Heart right ventricle (tissue), 16 donors: ENCODE measurements around the gene ANKRD33B. TPM values are rescaled to one million over a fixed set of nuclear protein-coding genes. Genes with fewer than 3 reads are reported as not detected.

Experiments used
- ATAC-seq, 8 donors: fragments of 200-7000 bp; cut with Tn5 transposase; one replicate each; pipeline ENCODE4 v1.9.1; 2020; ENCODE audit warnings: mild to moderate bottlenecking in 8 of 8, moderate library complexity in 8 of 8, moderate number of reproducible peaks in 1 of 8
- DNase-seq, 2 donors: peaks; one replicate each; pipeline ENCODE4 v3.0.0-alpha.2; 2020
- H3K27ac ChIP-seq, 10 donors: fragments of 200-600 bp; sonication (generic) in 2 of 10; one replicate each; pipeline versions ENCODE4 v1.5.0 to v1.8.0; 2020 to 2022; ENCODE audit warnings: mild to moderate bottlenecking in 3 of 10
- H3K27me3 ChIP-seq, 7 donors: fragments of 200-600 bp; one replicate each; pipeline ENCODE4 v1.8.0; 2021 to 2022; ENCODE audit warnings: mild to moderate bottlenecking in 2 of 7
- H3K36me3 ChIP-seq, 9 donors: fragments of 200-600 bp; sonication (generic) in 1 of 9; one replicate each; pipeline versions ENCODE4 v1.5.0 to v1.8.0; 2020 to 2022; ENCODE audit warnings: mild to moderate bottlenecking in 2 of 9
- H3K4me1 ChIP-seq, 9 donors: fragments of 200-600 bp; sonication (generic) in 1 of 9; one replicate each; pipeline versions ENCODE4 v1.5.0 to v1.8.0; 2020 to 2022; ENCODE audit warnings: mild to moderate bottlenecking in 4 of 9
- H3K4me3 ChIP-seq, 10 donors: fragments of 200-600 bp; sonication (generic) in 2 of 10; one replicate each; pipeline versions ENCODE4 v1.5.0 to v1.8.0; 2020 to 2022; ENCODE audit warnings: mild to moderate bottlenecking in 7 of 10, moderate library complexity in 2 of 10
- H3K9me3 ChIP-seq, 11 donors: fragments of 200-600 bp in 10 of 11; sonication (generic) in 2 of 11; one replicate each; pipeline versions ENCODE4 v1.5.0 to v1.8.0; 2013 to 2022; ENCODE audit warnings: mild to moderate bottlenecking in 2 of 11, control low read depth in 1 of 11, moderate library complexity in 1 of 11
- CTCF ChIP-seq, 9 donors: fragments of 200-600 bp; sonication (generic) in 2 of 9; IDR thresholded peaks; one replicate each; pipeline versions ENCODE4 v1.5.0 to v1.8.0; 2021 to 2022; ENCODE audit warnings: antibody characterized with exemption in 9 of 9, mild to moderate bottlenecking in 5 of 9, moderate library complexity in 1 of 9
- WGBS, 2 donors: extraction: QIAGEN DNeasy Blood & Tissue Kit; methylation state at CpG; one replicate each; pipeline ENCODE4 v1.1.7; 2013; ENCODE audit warnings: inconsistent platforms in 1 of 2; 5-methylcytosine and 5-hydroxymethylcytosine counted together
- intact Hi-C, 10 donors: fragments of 100-400 bp; cut with DNase I; formaldehyde crosslinking; loops; one replicate each; pipeline versions ENCODE4 v1.11.1 to v1.14.2; 2022
- polyA plus RNA-seq, 2 donors: library from polyadenylated mRNA; stranded (reverse); fragments of 200-250 nt; gene quantifications; one replicate each; pipeline ENCODE4 v1.2.3, GENCODE V29; 2013
- total RNA-seq, 10 donors: library from RNA; stranded (reverse); fragmentation: NEBNext Ultra II Directional in 3 of 10; extraction: Animal tissue kit (Norgen Biotek cat#: 25700) in 3 of 10; gene quantifications; one replicate each; pipeline versions ENCODE4 v1.2.1 to v1.2.4, GENCODE V29; 2021 to 2023
- donor health status: Arrhythmogenic right ventricular cardiomyopathy.
- donor health status: ischemic (EF 13 %, LVEDD 7.1; RV severe dilation, severe dysfunction).
- donor health status: healthy with polysubstance abuse.
- donor health status: DM: no; HTN: yes; CAD: no.
- donor health status: DM: no; HTN: no; CAD: no.
- donor health status: ischemic (EF 25% LVEDD 6.9; RV normal size, moderate dysfunction).
- donor health status: ischemic (EF 25% LVEDD 5.7; RV mildly dilated, moderate dysfunction).
- donor health status: healthy.
- donor health status: DM: yes; HTN: yes; CAD: no.
- donor health status: Ischemic cardiomyopathy.
- donor health status: ischemic (EF 35%, LVEDD 5.7; RV mildly dilated, moderate dysfunction).
- donor health status: nonischemic (EF 11% LVEDD 7.7; RV severe dilation, severe dysfunction).
- donor health status: DM: yes; HTN: yes; CAD: no.
- donor health status: PGD.
- donor health status: ischemic (EF 29% LVEDD 5.4; RV normal size, mild dysfunction).
- donor health status: nonischemic (EF 23%, LVEDD 6.1; RV moderate dilation, normal function).

ANKRD33B gene
- total and polyA plus RNA-seq, 12 donors: 0.46 to 33.0 (median 13.3) TPM

- H3K9me3 ChIP-seq: peaks cover 0 to 7% (median 0%) of the 10 kb centered on the region in 11 donors
- no peaks in the 10 kb centered on the region for H3K27me3 ChIP-seq
- no peaks in the 10 kb centered on the region for H3K36me3 ChIP-seq
- WGBS, 2 donors: 61 to 76% methylated on average over 7 of the region's 7 CpGs
- H3K4me1 ChIP-seq: peaks cover 5 to 72% (median 48%) of the 10 kb centered on the region in 9 donors
- DNase-seq (no peak), ATAC-seq (peak in 2 of 8 donors; percentile 4 to 16)
- intact Hi-C loops: no loop called here
- H3K4me3 ChIP-seq: no peak overlapping the region
- peak overlapping the region in 4 of 10 donors; percentile 25 to 89 (median 28) for H3K27ac ChIP-seq
- TF ChIP-seq CTCF (IDR thresholded peaks at IDR 0.05): no peak
These were observed 18.1 kb downstream of the ANKRD33B start for GRCh38 chr5:10581867-10582511.

- ATAC-seq: no peak
- H3K4me1 ChIP-seq: peaks cover 2 to 67% (median 43%) of the 10 kb centered on the region in 9 donors
- no peak for TF ChIP-seq CTCF (IDR thresholded peaks at IDR 0.05)
- no peak for DNase-seq
- peak overlapping the region in 4 of 10 donors; percentile 25 to 89 (median 44) for H3K27ac ChIP-seq
- H3K36me3 ChIP-seq: no peaks in the 10 kb centered on the region
- intact Hi-C loops: no loop called here
- WGBS, 2 donors: 97 to 98% methylated on average over 8 of the region's 8 CpGs
- H3K4me3 ChIP-seq: no peak overlapping the region
- H3K9me3 ChIP-seq: peaks cover 0 to 7% (median 0%) of the 10 kb centered on the region in 11 donors
- no peaks in the 10 kb centered on the region for H3K27me3 ChIP-seq
These were observed 18.6 kb downstream of the ANKRD33B start for GRCh38 chr5:10582512-10582897.

- H3K4me3 ChIP-seq: no peak overlapping the region
- no peak for ATAC-seq
These were observed 20.0 kb downstream of the ANKRD33B start for GRCh38 chr5:10583663-10584572.

More at GRCh38 chr5:10583663-10584572, 20.0 kb downstream of the ANKRD33B start:
- intact Hi-C loops: no loop called here
- Histone ChIP-seq H3K36me3 (no peaks in the 10 kb centered on the region), H3K4me1 (peaks cover 0 to 60% (median 30%) of the 10 kb centered on the region in 9 donors), H3K9me3 (peaks cover 0 to 7% (median 0%) of the 10 kb centered on the region in 11 donors), H3K27ac (peak overlapping the region in 5 of 10 donors; percentile 37 to 64 (median 53)), H3K27me3 (no peaks in the 10 kb centered on the region)
- DNase-seq: no peak
- peak in 1 of 9 donors; percentile 9 for TF ChIP-seq CTCF (IDR thresholded peaks at IDR 0.05)
- 46% methylated on average over 13 of the region's 13 CpGs for WGBS, 2 donors
